Motor neuron (in vitro differentiated cells): ENCODE results near the gene MASTL. TPM values are rescaled to one million over a fixed set of nuclear protein-coding genes. Genes with fewer than 3 reads are reported as not detected.
A peak's percentile ranks its signal among the peaks of the same experiment; 100 is the strongest.

Experiments
- ATAC-seq, 8 experiments: fragments of 200-7000 bp; cut with Tn5 transposase; replicated peaks in 6 of 8; 2 replicates each; pipeline ENCODE4 v1.8.0; 2021; ENCODE audit warnings: mild to moderate bottlenecking in 8 of 8, moderate library complexity in 8 of 8
- H3K27ac ChIP-seq, 2 donors: fragments of 250-450 bp; sonication (Bioruptor Pico); 2 replicates each; pipeline ENCODE4 v1.9.0; 2021; ENCODE audit warnings: antibody characterized with exemption in 2 of 2, mild to moderate bottlenecking in 2 of 2, moderate library complexity in 1 of 2
- H3K4me1 ChIP-seq, 2 donors: fragments of 250-450 bp; sonication (Bioruptor Pico); replicated peaks in 1 of 2; 2 replicates each; pipeline ENCODE4 v1.6.1; 2021; ENCODE audit warnings: antibody characterized with exemption in 2 of 2, mild to moderate bottlenecking in 2 of 2, moderate library complexity in 1 of 2
- H3K4me3 ChIP-seq, 5 donors: fragments of 250-450 bp; sonication (Bioruptor Pico); 2 replicates each; pipeline ENCODE4 v1.9.0; 2021; ENCODE audit warnings: antibody characterized with exemption in 5 of 5, mild to moderate bottlenecking in 5 of 5, moderate library complexity in 4 of 5
- WGBS, 10 experiments: fragments of 450-650 bp; shearing (Covaris generic); methylation state at CpG; one replicate each; pipeline ENCODE4 v1.0.0; 2022; 5-methylcytosine and 5-hydroxymethylcytosine counted together
- in situ Hi-C, 9 experiments: fragments of 400-800 bp; cut with MboI; loops; one replicate each; pipeline ENCODE4 v1.15.0; 2021; ENCODE audit warnings: low sequenced_read_pairs in 9 of 9, low pct_unique_long_range_greater_than_20kb in 2 of 9; ENCODE audit not compliant: unreplicated experiment in 9 of 9
- total RNA-seq, 8 experiments: library from RNA; unstranded; fragments of 300-600 nt; gene quantifications; 2 replicates each; pipeline versions ENCODE4 v1.2.3 to v1.2.4, GENCODE V29; 2022

MASTL gene
- total RNA-seq, 8 experiments from 2014 or later = 3.8 to 22.2 (median 7.6) TPM

- Histone ChIP-seq H3K27ac (no peak overlapping the region), H3K4me1 (no peaks in the 10 kb centered on the region), H3K4me3 (no peak overlapping the region)
- 55 to 100% (median 98%) methylated on average over 1 to 4 of the region's 4 CpGs for WGBS, 10 experiments
- peak in 3 of 8 experiments; percentile 43 to 71 (median 52) for ATAC-seq
- in situ Hi-C loops = no loop called here
These were observed 14.7 kb downstream of the MASTL start for GRCh38 chr10:27169849-27170248.

GRCh38 chr10:27188259-27188658 lies 33.1 kb downstream of the MASTL start:
- no peak overlapping the region for H3K4me3 ChIP-seq
- no peaks in the 10 kb centered on the region for H3K4me1 ChIP-seq
- 80 to 100% (median 100%) methylated on average over 1 of the region's 1 CpG; no CpG with 5 or more reads in 3 of the 10 experiments for WGBS, 10 experiments
- ATAC-seq = no peak
- H3K27ac ChIP-seq = no peak overlapping the region
- in situ Hi-C loops = no loop called here

DNA sequence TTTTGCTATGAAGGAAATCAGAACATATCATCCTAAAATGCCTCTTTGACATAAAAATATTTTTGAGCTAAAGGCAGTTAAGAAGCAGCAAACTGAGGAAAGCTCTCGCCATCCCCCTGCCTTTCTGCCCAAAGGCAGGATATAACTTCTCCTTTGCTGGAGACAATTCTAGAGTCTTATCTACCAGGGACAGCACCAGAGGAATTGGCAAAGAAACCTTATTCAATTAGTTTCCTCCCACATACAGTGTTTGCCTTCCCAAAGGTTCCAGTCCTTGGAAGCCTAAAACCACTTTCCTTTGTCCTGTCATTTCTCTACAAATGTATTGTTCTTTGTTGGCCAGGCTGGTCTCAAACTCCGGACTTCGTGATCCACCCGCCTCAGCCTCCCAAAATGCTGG lies 33.7 kb downstream of the MASTL start:
- no peak for ATAC-seq
- in situ Hi-C loops = no loop called here
- Histone ChIP-seq H3K4me1 (no peaks in the 10 kb centered on the region), H3K27ac (no peak overlapping the region), H3K4me3 (no peak overlapping the region)
- 78 to 100% (median 100%) methylated on average over 1 to 3 of the region's 4 CpGs; no CpG with 5 or more reads in 5 of the 10 experiments for WGBS, 10 experiments

- no peak overlapping the region for H3K27ac ChIP-seq
- WGBS, 10 experiments = 43 to 100% (median 100%) methylated on average over 1 to 2 of the region's 2 CpGs; no CpG with 5 or more reads in 1 of the 10 experiments
- no peaks in the 10 kb centered on the region for H3K4me1 ChIP-seq
- ATAC-seq = no peak
- in situ Hi-C loops = no loop called here
- no peak overlapping the region for H3K4me3 ChIP-seq
These were observed 35.4 kb downstream of the MASTL start for GRCh38 chr10:27190508-27190907.

DNA sequence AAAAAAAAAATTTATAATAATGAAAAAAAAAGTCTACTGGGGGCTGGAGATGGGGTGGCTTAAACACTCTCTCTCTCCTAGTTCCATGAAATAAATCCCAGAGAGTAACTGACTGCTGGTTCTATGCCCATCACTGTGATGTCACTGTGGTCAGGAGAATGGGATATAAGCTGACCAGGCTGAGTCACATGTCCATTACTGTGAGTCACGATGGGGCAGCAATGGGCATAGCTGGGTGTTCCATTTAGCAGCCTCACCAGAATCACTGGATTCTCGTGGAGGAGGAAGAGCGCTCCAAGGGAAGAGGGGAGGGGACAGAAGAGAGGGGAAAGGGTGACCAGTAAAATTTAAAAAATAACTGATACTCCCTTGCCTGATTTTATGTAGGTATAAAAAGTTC lies 37.1 kb downstream of the MASTL start:
- ATAC-seq = peak; percentile 45 to 98 (median 74)
- no peak overlapping the region for H3K27ac ChIP-seq
- H3K4me3 ChIP-seq = no peak overlapping the region
- in situ Hi-C loops = no loop called here
- no peaks in the 10 kb centered on the region for H3K4me1 ChIP-seq
- 0 to 94% (median 75%) methylated on average over 1 to 3 of the region's 3 CpGs; no CpG with 5 or more reads in 5 of the 10 experiments for WGBS, 10 experiments

DNA sequence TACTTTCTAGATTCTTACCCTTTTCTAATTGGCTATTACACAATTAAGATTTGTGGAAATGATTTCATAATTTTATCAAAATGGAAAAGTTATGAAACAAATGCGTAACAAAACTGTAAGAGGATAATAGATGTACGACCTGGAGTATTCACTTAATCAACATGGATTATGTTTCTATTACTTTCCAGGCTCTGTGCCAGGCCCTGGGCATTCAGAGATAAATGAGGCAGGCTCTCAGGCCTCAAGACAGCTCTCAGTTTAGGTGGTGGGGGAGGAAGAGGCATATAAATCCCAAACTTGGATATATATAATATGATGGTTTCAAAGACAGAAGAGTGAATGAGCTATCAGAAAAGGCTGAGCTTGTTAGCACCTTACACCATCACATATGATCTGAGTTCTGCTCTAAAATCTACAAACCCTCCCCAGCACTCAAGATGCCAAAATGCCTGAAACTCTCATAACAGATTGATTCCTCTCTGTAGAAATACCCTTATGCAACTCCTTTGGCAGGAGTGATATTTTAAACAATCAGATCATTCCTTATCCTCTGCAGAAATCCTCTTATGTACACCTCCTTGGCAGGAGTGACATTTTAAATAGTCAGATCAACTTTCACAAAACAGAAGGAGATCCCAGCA lies 42.9 kb downstream of the MASTL start:
- in situ Hi-C loops = no loop called here
- Histone ChIP-seq H3K4me3 (no peak overlapping the region), H3K27ac (no peak overlapping the region), H3K4me1 (no peaks in the 10 kb centered on the region)
- WGBS, 10 experiments = 0 to 100% (median 97%) methylated on average over 1 to 2 of the region's 2 CpGs; no CpG with 5 or more reads in 1 of the 10 experiments
- no peak for ATAC-seq

- 0 to 100% (median 66%) methylated on average over 1 to 5 of the region's 5 CpGs; no CpG with 5 or more reads in 2 of the 10 experiments for WGBS, 10 experiments
- Histone ChIP-seq H3K4me1 (no peaks in the 10 kb centered on the region), H3K4me3 (no peak overlapping the region), H3K27ac (no peak overlapping the region)
- ATAC-seq = peak in 3 of 8 experiments; percentile 92 to 100 (median 99)
- in situ Hi-C loops = loop anchor here in 1 of 9 experiments (25.0 kb wide), 1 partner anchor 92 kb away; the partner anchor contains the start of gene ANKRD26
These were observed 48.7 kb downstream of the MASTL start for GRCh38 chr10:27203806-27204205.

- in situ Hi-C loops = loop anchor here in 1 of 9 experiments (25.0 kb wide), 1 partner anchor 95 kb away; the partner anchor contains the start of gene ANKRD26
These were observed 52.2 kb downstream of the MASTL start for GRCh38 chr10:27207350-27207749.

GRCh38 chr10:27223964-27224363 lies 68.8 kb downstream of the MASTL start:
- in situ Hi-C loops = loop anchor here in 1 of 9 experiments (25.0 kb wide), 1 partner anchor 112 kb away; the partner anchor contains the start of gene ANKRD26
- H3K4me3 ChIP-seq = no peak overlapping the region
- ATAC-seq = peak in 3 of 8 experiments; percentile 30 to 38 (median 34)
- H3K27ac ChIP-seq = no peak overlapping the region
- H3K4me1 ChIP-seq = no peaks in the 10 kb centered on the region
- WGBS, 10 experiments = 51 to 100% (median 82%) methylated on average over 2 to 5 of the region's 5 CpGs; no CpG with 5 or more reads in 3 of the 10 experiments

More at GRCh38 chr10:27207350-27207749, 52.2 kb downstream of the MASTL start:
- H3K27ac ChIP-seq = no peak overlapping the region
- ATAC-seq = no peak
- WGBS, 10 experiments = 75 to 100% (median 95%) methylated on average over 1 to 2 of the region's 2 CpGs; no CpG with 5 or more reads in 3 of the 10 experiments
- no peaks in the 10 kb centered on the region for H3K4me1 ChIP-seq
- H3K4me3 ChIP-seq = no peak overlapping the region

GRCh38 chr10:27225011-27225590 lies 69.9 kb downstream of the MASTL start:
- in situ Hi-C loops = no loop called here
- WGBS, 10 experiments = 67 to 100% (median 100%) methylated on average over 1 to 6 of the region's 8 CpGs; no CpG with 5 or more reads in 3 of the 10 experiments
- Histone ChIP-seq H3K4me3 (no peak overlapping the region), H3K4me1 (no peaks in the 10 kb centered on the region), H3K27ac (no peak overlapping the region)
- no peak for ATAC-seq

GRCh38 chr10:27225642-27226257 lies 70.6 kb downstream of the MASTL start:
- no peaks in the 10 kb centered on the region for H3K4me1 ChIP-seq
- no peak overlapping the region for H3K27ac ChIP-seq
- H3K4me3 ChIP-seq = no peak overlapping the region
- in situ Hi-C loops = no loop called here
- 0 to 80% (median 54%) methylated on average over 1 to 3 of the region's 3 CpGs; no CpG with 5 or more reads in 2 of the 10 experiments for WGBS, 10 experiments
- no peak for ATAC-seq

GRCh38 chr10:27230022-27230421 lies 74.9 kb downstream of the MASTL start:
- ATAC-seq = no peak
- WGBS, 10 experiments = 92 to 100% (median 100%) methylated on average over 1 of the region's 1 CpG; no CpG with 5 or more reads in 1 of the 10 experiments
- Histone ChIP-seq H3K27ac (no peak overlapping the region), H3K4me3 (no peak overlapping the region), H3K4me1 (no peaks in the 10 kb centered on the region)
- in situ Hi-C loops = no loop called here

DNA sequence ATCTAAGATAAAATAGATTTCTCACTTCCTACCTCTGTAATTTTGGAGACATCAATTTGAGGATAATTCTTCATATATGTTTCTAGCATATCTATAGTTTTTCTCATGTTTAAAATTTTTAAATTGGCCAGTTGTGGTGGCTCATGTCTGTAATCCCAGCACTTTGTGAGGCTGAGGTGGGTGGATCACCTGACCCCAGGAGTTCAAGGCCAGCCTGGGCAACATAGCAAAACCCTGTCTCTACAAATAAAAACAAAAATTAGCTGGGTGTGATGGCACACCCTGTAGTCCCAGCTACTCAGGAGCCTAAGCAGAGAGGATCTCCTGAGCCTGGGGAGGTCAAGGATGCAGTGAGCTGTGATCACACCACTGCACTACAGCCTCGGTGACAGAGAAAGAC lies 80.6 kb downstream of the MASTL start:
- Histone ChIP-seq H3K4me1 (peaks cover 5 to 9% of the 10 kb centered on the region in 2 donors), H3K4me3 (no peak overlapping the region), H3K27ac (no peak overlapping the region)
- ATAC-seq = no peak
- WGBS, 10 experiments = 67 to 100% (median 100%) methylated on average over 1 of the region's 1 CpG; no CpG with 5 or more reads in 1 of the 10 experiments
- in situ Hi-C loops = no loop called here
